Hepatocyte (in vitro differentiated cells): Measurements from ENCODE around the gene TRIM56.

Experiments used
- EZH2 ChIP-seq: fragments of 200-600 bp; sonication (generic); IDR thresholded peaks from 2 replicates; pipeline ENCODE4 v1.6.1; 2016; ENCODE audit warnings: antibody characterized with exemption, mild to moderate bottlenecking, borderline replicate concordance
- TF ChIP-seq, protein P1 (sequence below): fragments of 200-600 bp; sonication (generic); IDR thresholded peaks from 2 replicates; pipeline ENCODE4 v1.5.1; 2016; ENCODE audit warnings: antibody characterized with exemption, mild to moderate bottlenecking; ENCODE audit not compliant: poor library complexity

- TF ChIP-seq, protein P1, sequence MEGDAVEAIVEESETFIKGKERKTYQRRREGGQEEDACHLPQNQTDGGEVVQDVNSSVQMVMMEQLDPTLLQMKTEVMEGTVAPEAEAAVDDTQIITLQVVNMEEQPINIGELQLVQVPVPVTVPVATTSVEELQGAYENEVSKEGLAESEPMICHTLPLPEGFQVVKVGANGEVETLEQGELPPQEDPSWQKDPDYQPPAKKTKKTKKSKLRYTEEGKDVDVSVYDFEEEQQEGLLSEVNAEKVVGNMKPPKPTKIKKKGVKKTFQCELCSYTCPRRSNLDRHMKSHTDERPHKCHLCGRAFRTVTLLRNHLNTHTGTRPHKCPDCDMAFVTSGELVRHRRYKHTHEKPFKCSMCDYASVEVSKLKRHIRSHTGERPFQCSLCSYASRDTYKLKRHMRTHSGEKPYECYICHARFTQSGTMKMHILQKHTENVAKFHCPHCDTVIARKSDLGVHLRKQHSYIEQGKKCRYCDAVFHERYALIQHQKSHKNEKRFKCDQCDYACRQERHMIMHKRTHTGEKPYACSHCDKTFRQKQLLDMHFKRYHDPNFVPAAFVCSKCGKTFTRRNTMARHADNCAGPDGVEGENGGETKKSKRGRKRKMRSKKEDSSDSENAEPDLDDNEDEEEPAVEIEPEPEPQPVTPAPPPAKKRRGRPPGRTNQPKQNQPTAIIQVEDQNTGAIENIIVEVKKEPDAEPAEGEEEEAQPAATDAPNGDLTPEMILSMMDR: no peak
- no peak for TF ChIP-seq EZH2
Observed at GRCh38 chr7:101124376-101125056, 39.2 kb downstream of the TRIM56 start.
